Panc1 (cell line): ENCODE data around the gene ITGB5. TPM values are rescaled to one million over a fixed set of nuclear protein-coding genes. Genes with fewer than 3 reads are reported as not detected.
"Not testable (repeated sequence)": the region's sequence is repeated elsewhere in the genome, so short reads cannot be mapped to it uniquely, and the experiment has no call there.

ENCODE experiments used
- ATAC-seq: fragments of 200-7000 bp; cut with Tn5 transposase; 2 replicates; pipeline ENCODE4 v1.9.1; 2020; ENCODE audit warnings: mild to moderate bottlenecking, moderate library complexity
- BruUV-seq: library from RNA; stranded (reverse); fragments of 400-500 nt; replicated peaks from 2 replicates; lab custom pipeline; 2021; lab: Mats Ljungman, UMichigan
- CTCF ChIA-PET: fragments of 300-600 bp; sonication (Branson Sonifier 250); formaldehyde crosslinking; loops from one replicate; lab custom pipeline; 2022; ENCODE audit warnings: antibody characterized with exemption; lab: Charles Lee
- POLR2A ChIA-PET: fragments of 300-600 bp; sonication (Branson Sonifier 250); formaldehyde crosslinking; loops from one replicate; lab custom pipeline; 2022; ENCODE audit warnings: antibody characterized with exemption; lab: Charles Lee
- DNase-seq: peaks from one replicate; pipeline ENCODE4 v3.0.0-alpha.2; 2010; ENCODE audit warnings: low read depth, low spot score
- H3K27ac ChIP-seq: 2 replicates; pipeline ENCODE4 v1.5.1; 2011; ENCODE audit warnings: mild to moderate bottlenecking, low read length, inconsistent platforms
- H3K27me3 ChIP-seq: fragments of 200-500 bp; sonication (Bioruptor generic); 2 replicates; pipeline ENCODE4 v1.6.0; 2014; ENCODE audit warnings: low read length, inconsistent platforms; ENCODE audit not compliant: control insufficient read depth, insufficient read depth
- H3K36me3 ChIP-seq: fragments of 200-500 bp; sonication (Bioruptor generic); 2 replicates; pipeline ENCODE4 v1.5.1; 2014; ENCODE audit warnings: inconsistent platforms, mild to moderate bottlenecking, low read length, moderate library complexity; ENCODE audit not compliant: control insufficient read depth, insufficient read depth
- H3K4me1 ChIP-seq: 2 replicates; pipeline ENCODE4 v1.5.1; 2011; ENCODE audit warnings: inconsistent platforms, mild to moderate bottlenecking, low read length, moderate library complexity; ENCODE audit not compliant: control insufficient read depth, insufficient read depth
- H3K4me3 ChIP-seq, 2 experiments: 2 replicates each; pipeline ENCODE4 v1.5.1; 2011 to 2012; ENCODE audit warnings: low read depth in 2 of 2, low read length in 2 of 2, mild to moderate bottlenecking in 2 of 2, inconsistent platforms in 1 of 2, moderate library complexity in 1 of 2
- H3K9me3 ChIP-seq: fragments of 200-500 bp; sonication (Bioruptor generic); 2 replicates; pipeline ENCODE4 v1.5.1; 2014; ENCODE audit warnings: low read depth, mild to moderate bottlenecking, inconsistent platforms, low read length, moderate library complexity; ENCODE audit not compliant: control insufficient read depth, insufficient read depth
- POLR2AphosphoS5 ChIP-seq: IDR thresholded peaks from 2 replicates; pipeline ENCODE4 v1.6.1; 2012; ENCODE audit warnings: mild to moderate bottlenecking, low read depth, low read length, moderate library complexity
- SIN3A ChIP-seq: IDR thresholded peaks from 2 replicates; pipeline ENCODE4 v1.6.1; 2012; ENCODE audit warnings: low read depth, mild to moderate bottlenecking, low read length, moderate library complexity, borderline replicate concordance; ENCODE audit not compliant: insufficient read depth
- TCF7L2 ChIP-seq: IDR thresholded peaks from 2 replicates; pipeline ENCODE4 v1.6.1; 2011; ENCODE audit warnings: mild to moderate bottlenecking, low read depth, low read length, inconsistent platforms
- in situ Hi-C: cut with HindIII; loops from 2 replicates; pipeline ENCODE4 v1.10.0; 2016; ENCODE audit warnings: low sequenced_read_pairs, low pct_unique_long_range_greater_than_20kb
- intact Hi-C: fragments of 100-400 bp; cut with micrococcal nuclease; formaldehyde crosslinking; loops from one replicate; pipeline ENCODE4 v1.10.0; 2022; ENCODE audit not compliant: unreplicated experiment
- total RNA-seq: library from RNA; stranded (reverse); gene quantifications from one replicate; pipeline ENCODE4 v1.2.1, GENCODE V29; 2021; ENCODE audit not compliant: unreplicated experiment
- TF ChIP-seq, protein P1 (sequence below): fragments of 450-650 bp; IDR thresholded peaks from 2 replicates; pipeline ENCODE4 v1.5.1; 2017; ENCODE audit warnings: mild to moderate bottlenecking
- TF ChIP-seq, protein P2 (sequence below), 2 experiments: IDR thresholded peaks; 2 replicates each; pipeline ENCODE4 v1.6.1; 2011 to 2012; ENCODE audit warnings: low read depth in 2 of 2, control low read depth in 1 of 2, low read length in 1 of 2, mild to moderate bottlenecking in 1 of 2, moderate library complexity in 1 of 2; ENCODE audit not compliant: insufficient read depth in 1 of 2

The ITGB5 gene
- total RNA-seq, 1 experiment from 2014 or later: 446 TPM

DNA sequence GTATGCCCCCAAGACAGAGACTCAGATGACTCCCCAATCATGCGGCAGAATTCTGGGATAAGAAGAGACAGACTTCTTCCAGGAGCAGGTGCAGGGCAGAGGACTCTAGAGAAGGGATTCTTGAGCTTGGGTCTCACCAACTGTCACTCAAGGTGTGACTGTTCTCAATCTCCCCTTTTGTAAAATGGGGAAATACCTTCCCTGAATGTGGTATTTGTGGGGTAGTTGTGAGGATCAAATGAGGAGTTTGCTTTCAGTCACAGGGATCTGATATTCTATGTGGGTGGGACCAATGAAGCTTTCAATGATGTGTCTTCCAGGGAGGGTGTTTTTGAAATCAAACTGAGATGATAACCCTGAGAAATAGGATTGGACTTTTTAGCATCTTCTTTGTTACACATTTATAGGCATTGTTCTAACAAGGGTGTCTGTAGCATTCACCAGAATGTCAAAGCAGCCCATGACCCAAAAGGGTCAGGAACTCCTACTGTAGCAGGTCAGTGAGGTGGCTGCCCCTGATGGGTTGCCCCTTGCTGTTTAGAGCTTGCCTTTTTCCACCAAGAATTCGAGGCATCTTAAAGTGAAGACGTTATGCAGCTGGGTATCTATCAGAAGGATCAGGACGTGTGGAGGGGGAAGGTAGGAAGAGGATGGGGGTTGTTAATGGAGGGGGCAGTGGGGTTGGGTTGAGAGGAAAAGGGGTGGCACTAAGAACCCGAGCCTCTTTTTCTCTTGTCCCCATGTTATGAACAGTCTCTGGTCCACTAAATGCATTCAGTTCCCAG lies 128.1 kb downstream of the ITGB5 start:
- Histone ChIP-seq H3K36me3 (no peaks in the 10 kb centered on the region; the same call in 1 of the 2 replicates), H3K4me3 (no peak overlapping the region), H3K27me3 (no peaks in the 10 kb centered on the region), H3K9me3 (no peaks in the 10 kb centered on the region), H3K27ac (0 out of 2 replicates have a peak overlapping the region, but pooled peaks have one; percentile 12), H3K4me1 (peaks cover 7% of the 10 kb centered on the region)
- ChIA-PET POLR2A (no interaction called here), CTCF (interaction anchor here (0.5 to 2.7 kb wide), 5 partner anchors 70 to 249 kb away, joined by 3 to 20 read pairs (median 3); no protein-coding TSS in a partner anchor)
- ATAC-seq (no peak), DNase-seq (no peak)
- in situ Hi-C loops: no loop called here
- BruUV-seq: no TSS peak
- intact Hi-C loops: no loop called here
- TF ChIP-seq, protein P1, sequence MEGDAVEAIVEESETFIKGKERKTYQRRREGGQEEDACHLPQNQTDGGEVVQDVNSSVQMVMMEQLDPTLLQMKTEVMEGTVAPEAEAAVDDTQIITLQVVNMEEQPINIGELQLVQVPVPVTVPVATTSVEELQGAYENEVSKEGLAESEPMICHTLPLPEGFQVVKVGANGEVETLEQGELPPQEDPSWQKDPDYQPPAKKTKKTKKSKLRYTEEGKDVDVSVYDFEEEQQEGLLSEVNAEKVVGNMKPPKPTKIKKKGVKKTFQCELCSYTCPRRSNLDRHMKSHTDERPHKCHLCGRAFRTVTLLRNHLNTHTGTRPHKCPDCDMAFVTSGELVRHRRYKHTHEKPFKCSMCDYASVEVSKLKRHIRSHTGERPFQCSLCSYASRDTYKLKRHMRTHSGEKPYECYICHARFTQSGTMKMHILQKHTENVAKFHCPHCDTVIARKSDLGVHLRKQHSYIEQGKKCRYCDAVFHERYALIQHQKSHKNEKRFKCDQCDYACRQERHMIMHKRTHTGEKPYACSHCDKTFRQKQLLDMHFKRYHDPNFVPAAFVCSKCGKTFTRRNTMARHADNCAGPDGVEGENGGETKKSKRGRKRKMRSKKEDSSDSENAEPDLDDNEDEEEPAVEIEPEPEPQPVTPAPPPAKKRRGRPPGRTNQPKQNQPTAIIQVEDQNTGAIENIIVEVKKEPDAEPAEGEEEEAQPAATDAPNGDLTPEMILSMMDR: no peak
- TF ChIP-seq POLR2AphosphoS5: no peak
- TF ChIP-seq, protein P2, sequence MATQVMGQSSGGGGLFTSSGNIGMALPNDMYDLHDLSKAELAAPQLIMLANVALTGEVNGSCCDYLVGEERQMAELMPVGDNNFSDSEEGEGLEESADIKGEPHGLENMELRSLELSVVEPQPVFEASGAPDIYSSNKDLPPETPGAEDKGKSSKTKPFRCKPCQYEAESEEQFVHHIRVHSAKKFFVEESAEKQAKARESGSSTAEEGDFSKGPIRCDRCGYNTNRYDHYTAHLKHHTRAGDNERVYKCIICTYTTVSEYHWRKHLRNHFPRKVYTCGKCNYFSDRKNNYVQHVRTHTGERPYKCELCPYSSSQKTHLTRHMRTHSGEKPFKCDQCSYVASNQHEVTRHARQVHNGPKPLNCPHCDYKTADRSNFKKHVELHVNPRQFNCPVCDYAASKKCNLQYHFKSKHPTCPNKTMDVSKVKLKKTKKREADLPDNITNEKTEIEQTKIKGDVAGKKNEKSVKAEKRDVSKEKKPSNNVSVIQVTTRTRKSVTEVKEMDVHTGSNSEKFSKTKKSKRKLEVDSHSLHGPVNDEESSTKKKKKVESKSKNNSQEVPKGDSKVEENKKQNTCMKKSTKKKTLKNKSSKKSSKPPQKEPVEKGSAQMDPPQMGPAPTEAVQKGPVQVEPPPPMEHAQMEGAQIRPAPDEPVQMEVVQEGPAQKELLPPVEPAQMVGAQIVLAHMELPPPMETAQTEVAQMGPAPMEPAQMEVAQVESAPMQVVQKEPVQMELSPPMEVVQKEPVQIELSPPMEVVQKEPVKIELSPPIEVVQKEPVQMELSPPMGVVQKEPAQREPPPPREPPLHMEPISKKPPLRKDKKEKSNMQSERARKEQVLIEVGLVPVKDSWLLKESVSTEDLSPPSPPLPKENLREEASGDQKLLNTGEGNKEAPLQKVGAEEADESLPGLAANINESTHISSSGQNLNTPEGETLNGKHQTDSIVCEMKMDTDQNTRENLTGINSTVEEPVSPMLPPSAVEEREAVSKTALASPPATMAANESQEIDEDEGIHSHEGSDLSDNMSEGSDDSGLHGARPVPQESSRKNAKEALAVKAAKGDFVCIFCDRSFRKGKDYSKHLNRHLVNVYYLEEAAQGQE (IDR thresholded peaks at IDR 0.05; ENCODE audit: insufficient read depth in 1 of 2, low read depth in 2 of 2, low read length in 1 of 2): no peak
- TF ChIP-seq SIN3A: no peak
- TF ChIP-seq TCF7L2: no peak

DNA sequence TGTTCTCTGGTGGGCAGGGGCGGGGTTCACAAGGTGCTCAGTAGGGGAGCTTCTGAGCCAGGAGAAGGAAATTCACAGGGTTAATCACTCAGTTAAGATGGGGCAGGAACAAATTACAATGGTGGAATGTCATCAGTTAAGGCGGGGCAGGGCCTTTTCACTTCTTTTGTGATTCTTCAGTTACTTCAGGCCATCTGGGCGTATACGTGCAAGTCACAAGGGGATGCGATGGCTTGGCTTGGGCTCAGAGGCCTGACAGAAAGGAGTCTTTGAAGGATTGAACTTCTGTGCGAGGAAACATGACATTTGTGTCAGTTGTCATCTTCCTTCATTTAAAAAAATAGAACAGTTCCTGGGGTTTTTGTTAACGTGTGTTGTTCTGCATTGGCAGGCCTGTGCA lies 129.2 kb downstream of the ITGB5 start:
- H3K4me3 ChIP-seq, DNase-seq, ATAC-seq, H3K36me3 ChIP-seq, H3K27me3 ChIP-seq, H3K27ac ChIP-seq, in situ Hi-C loops, H3K4me1 ChIP-seq, intact Hi-C loops, H3K9me3 ChIP-seq, BruUV-seq, POLR2A ChIA-PET: not testable (repeated sequence)
- CTCF ChIA-PET: interaction anchor here (0.5 kb wide), 1 partner anchor 250 kb away, joined by 3 read pairs; no protein-coding TSS in a partner anchor

DNA sequence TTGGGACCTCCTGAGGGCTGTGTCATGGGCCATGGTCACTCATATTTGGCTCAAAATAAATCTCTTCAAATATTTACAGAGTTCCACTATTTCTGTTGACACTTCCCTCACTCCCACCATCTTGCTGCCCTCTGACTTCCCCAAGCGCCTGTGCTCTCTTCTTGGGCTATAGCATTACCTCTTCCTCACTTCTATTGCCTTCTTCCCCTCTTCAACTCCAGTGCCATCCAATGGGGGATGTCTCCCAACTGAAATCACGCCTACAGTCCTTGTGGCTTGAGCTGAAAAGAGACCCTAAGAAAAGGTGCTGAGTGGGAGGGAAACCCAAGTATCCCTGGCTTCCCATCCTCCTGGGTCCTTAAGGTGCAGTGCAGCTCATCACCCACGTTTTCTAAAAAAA lies 135.1 kb downstream of the ITGB5 start:
- in situ Hi-C loops (no loop called here), intact Hi-C loops (no loop called here)
- Histone ChIP-seq H3K36me3 (no peaks in the 10 kb centered on the region), H3K9me3 (no peaks in the 10 kb centered on the region), H3K4me3 (no peak overlapping the region), H3K27ac (no peak overlapping the region), H3K27me3 (no peaks in the 10 kb centered on the region), H3K4me1 (no peaks in the 10 kb centered on the region)
- DNase-seq (no peak), ATAC-seq (no peak)
- no peak for TF ChIP-seq TCF7L2
- TF ChIP-seq, protein P1: no peak
- no peak for TF ChIP-seq POLR2AphosphoS5
- TF ChIP-seq SIN3A: no peak
- TF ChIP-seq, protein P2 (IDR thresholded peaks at IDR 0.05; ENCODE audit: insufficient read depth in 1 of 2, low read depth in 2 of 2, low read length in 1 of 2): no peak
- BruUV-seq: no TSS peak
- ChIA-PET POLR2A (no interaction called here), CTCF (interaction anchor here (1.3 kb wide), 1 partner anchor 9 kb away, joined by 3 read pairs; no protein-coding TSS in a partner anchor)
